Measurements from ENCODE around the gene RAB25. TPM values are rescaled to one million over a fixed set of nuclear protein-coding genes. Genes with fewer than 3 reads are reported as not detected.

Gene RAB25
- total and polyA plus RNA-seq, 2 of the 13 experiments (the other 11 are each of a cell fraction or from before 2014, with no cell fraction given) = 0.20 to 0.22 TPM

DNA sequence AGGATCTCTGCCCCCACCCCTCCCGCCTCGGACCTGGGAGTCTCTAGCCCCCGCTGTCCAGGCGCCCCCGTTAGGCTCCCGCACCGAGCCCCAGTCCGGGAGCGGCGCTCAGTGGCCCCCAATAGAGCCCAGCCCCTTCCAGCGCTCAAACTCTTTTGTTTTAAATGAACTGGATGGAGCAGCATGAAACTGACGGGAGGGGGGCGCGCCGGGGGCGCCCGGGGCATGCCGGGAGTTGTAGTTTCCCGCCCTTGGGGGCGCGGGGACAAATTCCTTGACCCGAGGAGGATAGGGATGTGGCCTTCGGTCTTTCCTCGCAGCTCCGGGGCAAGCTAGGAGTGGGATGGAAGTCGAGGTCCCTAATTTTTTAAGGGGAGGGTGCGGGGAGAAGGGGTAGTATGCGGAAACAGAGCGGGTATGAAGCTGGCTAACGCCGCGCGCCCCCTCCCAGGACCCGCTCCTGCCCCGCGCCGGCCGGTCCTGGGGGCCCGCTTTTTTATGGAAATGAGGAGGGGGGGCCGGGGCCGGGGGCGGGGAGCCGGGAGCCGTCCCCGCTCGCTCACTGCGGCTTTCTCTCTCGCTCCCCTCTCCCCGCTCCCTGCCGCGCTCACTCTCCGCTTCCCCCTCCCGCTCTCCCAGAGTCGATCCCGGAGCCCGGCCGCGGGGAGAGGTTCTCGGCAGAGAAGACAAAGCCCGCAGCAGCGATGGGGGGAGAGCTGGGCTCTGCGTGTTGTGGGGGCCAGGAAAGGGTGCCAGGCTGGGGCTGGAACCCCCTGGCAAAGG is 21.5 kb downstream of the RAB25 start, which contains the start of gene MEX3A (continued):
- TF ChIP-seq, protein P1, sequence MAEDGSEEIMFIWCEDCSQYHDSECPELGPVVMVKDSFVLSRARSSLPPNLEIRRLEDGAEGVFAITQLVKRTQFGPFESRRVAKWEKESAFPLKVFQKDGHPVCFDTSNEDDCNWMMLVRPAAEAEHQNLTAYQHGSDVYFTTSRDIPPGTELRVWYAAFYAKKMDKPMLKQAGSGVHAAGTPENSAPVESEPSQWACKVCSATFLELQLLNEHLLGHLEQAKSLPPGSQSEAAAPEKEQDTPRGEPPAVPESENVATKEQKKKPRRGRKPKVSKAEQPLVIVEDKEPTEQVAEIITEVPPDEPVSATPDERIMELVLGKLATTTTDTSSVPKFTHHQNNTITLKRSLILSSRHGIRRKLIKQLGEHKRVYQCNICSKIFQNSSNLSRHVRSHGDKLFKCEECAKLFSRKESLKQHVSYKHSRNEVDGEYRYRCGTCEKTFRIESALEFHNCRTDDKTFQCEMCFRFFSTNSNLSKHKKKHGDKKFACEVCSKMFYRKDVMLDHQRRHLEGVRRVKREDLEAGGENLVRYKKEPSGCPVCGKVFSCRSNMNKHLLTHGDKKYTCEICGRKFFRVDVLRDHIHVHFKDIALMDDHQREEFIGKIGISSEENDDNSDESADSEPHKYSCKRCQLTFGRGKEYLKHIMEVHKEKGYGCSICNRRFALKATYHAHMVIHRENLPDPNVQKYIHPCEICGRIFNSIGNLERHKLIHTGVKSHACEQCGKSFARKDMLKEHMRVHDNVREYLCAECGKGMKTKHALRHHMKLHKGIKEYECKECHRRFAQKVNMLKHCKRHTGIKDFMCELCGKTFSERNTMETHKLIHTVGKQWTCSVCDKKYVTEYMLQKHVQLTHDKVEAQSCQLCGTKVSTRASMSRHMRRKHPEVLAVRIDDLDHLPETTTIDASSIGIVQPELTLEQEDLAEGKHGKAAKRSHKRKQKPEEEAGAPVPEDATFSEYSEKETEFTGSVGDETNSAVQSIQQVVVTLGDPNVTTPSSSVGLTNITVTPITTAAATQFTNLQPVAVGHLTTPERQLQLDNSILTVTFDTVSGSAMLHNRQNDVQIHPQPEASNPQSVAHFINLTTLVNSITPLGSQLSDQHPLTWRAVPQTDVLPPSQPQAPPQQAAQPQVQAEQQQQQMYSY (CRISPR knock-in tag; IDR thresholded peaks at IDR 0.05) = 0 out of 2 replicates have a peak, but pooled peaks have one; percentile 27
- TF ChIP-seq, protein P2, sequence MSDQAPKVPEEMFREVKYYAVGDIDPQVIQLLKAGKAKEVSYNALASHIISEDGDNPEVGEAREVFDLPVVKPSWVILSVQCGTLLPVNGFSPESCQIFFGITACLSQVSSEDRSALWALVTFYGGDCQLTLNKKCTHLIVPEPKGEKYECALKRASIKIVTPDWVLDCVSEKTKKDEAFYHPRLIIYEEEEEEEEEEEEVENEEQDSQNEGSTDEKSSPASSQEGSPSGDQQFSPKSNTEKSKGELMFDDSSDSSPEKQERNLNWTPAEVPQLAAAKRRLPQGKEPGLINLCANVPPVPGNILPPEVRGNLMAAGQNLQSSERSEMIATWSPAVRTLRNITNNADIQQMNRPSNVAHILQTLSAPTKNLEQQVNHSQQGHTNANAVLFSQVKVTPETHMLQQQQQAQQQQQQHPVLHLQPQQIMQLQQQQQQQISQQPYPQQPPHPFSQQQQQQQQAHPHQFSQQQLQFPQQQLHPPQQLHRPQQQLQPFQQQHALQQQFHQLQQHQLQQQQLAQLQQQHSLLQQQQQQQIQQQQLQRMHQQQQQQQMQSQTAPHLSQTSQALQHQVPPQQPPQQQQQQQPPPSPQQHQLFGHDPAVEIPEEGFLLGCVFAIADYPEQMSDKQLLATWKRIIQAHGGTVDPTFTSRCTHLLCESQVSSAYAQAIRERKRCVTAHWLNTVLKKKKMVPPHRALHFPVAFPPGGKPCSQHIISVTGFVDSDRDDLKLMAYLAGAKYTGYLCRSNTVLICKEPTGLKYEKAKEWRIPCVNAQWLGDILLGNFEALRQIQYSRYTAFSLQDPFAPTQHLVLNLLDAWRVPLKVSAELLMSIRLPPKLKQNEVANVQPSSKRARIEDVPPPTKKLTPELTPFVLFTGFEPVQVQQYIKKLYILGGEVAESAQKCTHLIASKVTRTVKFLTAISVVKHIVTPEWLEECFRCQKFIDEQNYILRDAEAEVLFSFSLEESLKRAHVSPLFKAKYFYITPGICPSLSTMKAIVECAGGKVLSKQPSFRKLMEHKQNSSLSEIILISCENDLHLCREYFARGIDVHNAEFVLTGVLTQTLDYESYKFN (CRISPR knock-in tag; conservative IDR thresholded peaks at IDR 0.05) = peak; percentile 25; the same call in 1 of the 2 replicates
- TF ChIP-seq GATA4 (IDR thresholded peaks at IDR 0.05; ENCODE audit: borderline replicate concordance, low read depth) (no peak), ZFAT (CRISPR knock-in tag; conservative IDR thresholded peaks at IDR 0.05) (no peak), ZNF782 (CRISPR knock-in tag; IDR thresholded peaks at IDR 0.05; ENCODE audit: borderline replicate concordance) (no peak), ZNF484 (CRISPR knock-in tag; IDR thresholded peaks at IDR 0.05; ENCODE audit: borderline replicate concordance, low read depth) (no peak), ZNF720 (CRISPR knock-in tag; IDR thresholded peaks at IDR 0.05) (no peak), ZFP37 (CRISPR knock-in tag; IDR thresholded peaks at IDR 0.05; ENCODE audit: borderline replicate concordance) (no peak), ZC3H4 (CRISPR knock-in tag; IDR thresholded peaks at IDR 0.05; ENCODE audit: borderline replicate concordance) (no peak), NFATC3 (CRISPR knock-in tag; IDR thresholded peaks at IDR 0.05) (no peak), FOXA1 (IDR thresholded peaks at IDR 0.05) (no peak), FOXA1 (CRISPR knock-in tag; IDR thresholded peaks at IDR 0.05) (no peak), ZBTB21 (CRISPR knock-in tag; IDR thresholded peaks at IDR 0.05) (no peak), HNF4A (CRISPR knock-in tag; IDR thresholded peaks at IDR 0.05) (peak; percentile 63)
- TF ChIP-seq, protein P3, sequence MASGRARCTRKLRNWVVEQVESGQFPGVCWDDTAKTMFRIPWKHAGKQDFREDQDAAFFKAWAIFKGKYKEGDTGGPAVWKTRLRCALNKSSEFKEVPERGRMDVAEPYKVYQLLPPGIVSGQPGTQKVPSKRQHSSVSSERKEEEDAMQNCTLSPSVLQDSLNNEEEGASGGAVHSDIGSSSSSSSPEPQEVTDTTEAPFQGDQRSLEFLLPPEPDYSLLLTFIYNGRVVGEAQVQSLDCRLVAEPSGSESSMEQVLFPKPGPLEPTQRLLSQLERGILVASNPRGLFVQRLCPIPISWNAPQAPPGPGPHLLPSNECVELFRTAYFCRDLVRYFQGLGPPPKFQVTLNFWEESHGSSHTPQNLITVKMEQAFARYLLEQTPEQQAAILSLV (CRISPR knock-in tag; IDR thresholded peaks at IDR 0.05; ENCODE audit: borderline replicate concordance) = 0 out of 2 replicates have a peak, but pooled peaks have one; percentile 58
- TF ChIP-seq, protein P4, sequence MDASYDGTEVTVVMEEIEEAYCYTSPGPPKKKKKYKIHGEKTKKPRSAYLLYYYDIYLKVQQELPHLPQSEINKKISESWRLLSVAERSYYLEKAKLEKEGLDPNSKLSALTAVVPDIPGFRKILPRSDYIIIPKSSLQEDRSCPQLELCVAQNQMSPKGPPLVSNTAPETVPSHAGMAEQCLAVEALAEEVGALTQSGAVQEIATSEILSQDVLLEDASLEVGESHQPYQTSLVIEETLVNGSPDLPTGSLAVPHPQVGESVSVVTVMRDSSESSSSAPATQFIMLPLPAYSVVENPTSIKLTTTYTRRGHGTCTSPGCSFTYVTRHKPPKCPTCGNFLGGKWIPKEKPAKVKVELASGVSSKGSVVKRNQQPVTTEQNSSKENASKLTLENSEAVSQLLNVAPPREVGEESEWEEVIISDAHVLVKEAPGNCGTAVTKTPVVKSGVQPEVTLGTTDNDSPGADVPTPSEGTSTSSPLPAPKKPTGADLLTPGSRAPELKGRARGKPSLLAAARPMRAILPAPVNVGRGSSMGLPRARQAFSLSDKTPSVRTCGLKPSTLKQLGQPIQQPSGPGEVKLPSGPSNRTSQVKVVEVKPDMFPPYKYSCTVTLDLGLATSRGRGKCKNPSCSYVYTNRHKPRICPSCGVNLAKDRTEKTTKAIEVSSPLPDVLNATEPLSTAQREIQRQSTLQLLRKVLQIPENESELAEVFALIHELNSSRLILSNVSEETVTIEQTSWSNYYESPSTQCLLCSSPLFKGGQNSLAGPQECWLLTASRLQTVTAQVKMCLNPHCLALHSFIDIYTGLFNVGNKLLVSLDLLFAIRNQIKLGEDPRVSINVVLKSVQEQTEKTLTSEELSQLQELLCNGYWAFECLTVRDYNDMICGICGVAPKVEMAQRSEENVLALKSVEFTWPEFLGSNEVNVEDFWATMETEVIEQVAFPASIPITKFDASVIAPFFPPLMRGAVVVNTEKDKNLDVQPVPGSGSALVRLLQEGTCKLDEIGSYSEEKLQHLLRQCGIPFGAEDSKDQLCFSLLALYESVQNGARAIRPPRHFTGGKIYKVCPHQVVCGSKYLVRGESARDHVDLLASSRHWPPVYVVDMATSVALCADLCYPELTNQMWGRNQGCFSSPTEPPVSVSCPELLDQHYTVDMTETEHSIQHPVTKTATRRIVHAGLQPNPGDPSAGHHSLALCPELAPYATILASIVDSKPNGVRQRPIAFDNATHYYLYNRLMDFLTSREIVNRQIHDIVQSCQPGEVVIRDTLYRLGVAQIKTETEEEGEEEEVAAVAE (CRISPR knock-in tag; IDR thresholded peaks at IDR 0.05; ENCODE audit: borderline replicate concordance) = 0 out of 2 replicates have a peak, but pooled peaks have one; percentile 13
